Glutamatergic neuron (in vitro differentiated cells): ENCODE measurements around the gene PAN3. TPM values are rescaled to one million over a fixed set of nuclear protein-coding genes. Genes with fewer than 3 reads are reported as not detected.
A peak's percentile ranks its signal among the peaks of the same experiment; 100 is the strongest.

ENCODE experiments used
- DNase-seq: peaks from one replicate; pipeline ENCODE4 v3.0.0; 2022
- H3K27ac Mint-ChIP-seq: one replicate; pipeline ENCODE4 v1.8.0; 2020; ENCODE audit warnings: mild to moderate bottlenecking, mixed read lengths, inconsistent platforms; ENCODE audit not compliant: unreplicated experiment
- H3K27me3 Mint-ChIP-seq: one replicate; pipeline ENCODE4 v1.8.0; 2020; ENCODE audit warnings: mild to moderate bottlenecking, moderate library complexity, mixed read lengths, inconsistent platforms; ENCODE audit not compliant: unreplicated experiment
- H3K36me3 Mint-ChIP-seq: one replicate; pipeline ENCODE4 v1.8.0; 2020; ENCODE audit warnings: mild to moderate bottlenecking, mixed read lengths, inconsistent platforms; ENCODE audit not compliant: unreplicated experiment
- H3K4me1 Mint-ChIP-seq: one replicate; pipeline ENCODE4 v1.8.0; 2020; ENCODE audit warnings: mild to moderate bottlenecking, low read depth, mixed read lengths, inconsistent platforms; ENCODE audit not compliant: unreplicated experiment
- H3K4me3 Mint-ChIP-seq: one replicate; pipeline ENCODE4 v1.8.0; 2020; ENCODE audit warnings: mild to moderate bottlenecking, mixed read lengths, inconsistent platforms; ENCODE audit not compliant: unreplicated experiment
- H3K9me3 Mint-ChIP-seq: one replicate; pipeline ENCODE4 v1.8.0; 2020; ENCODE audit warnings: mild to moderate bottlenecking, moderate library complexity, mixed read lengths, inconsistent platforms; ENCODE audit not compliant: unreplicated experiment
- total RNA-seq: library from RNA; stranded (reverse); fragmentation: NEBNext Ultra II Directional; extraction: Animal tissue kit (Norgen Biotek cat#: 25700); gene quantifications from one replicate; pipeline ENCODE4 v1.2.1, GENCODE V29; 2021; ENCODE audit not compliant: unreplicated experiment
- TF ChIP-seq, protein P1 (sequence below): fragments of 200-600 bp; sonication (generic); IDR thresholded peaks from one replicate; pipeline ENCODE4 v1.5.0; 2021; ENCODE audit not compliant: partially characterized antibody, unreplicated experiment

The PAN3 gene
- total RNA-seq, 1 donor from 2014 or later = 27.4 TPM

DNA sequence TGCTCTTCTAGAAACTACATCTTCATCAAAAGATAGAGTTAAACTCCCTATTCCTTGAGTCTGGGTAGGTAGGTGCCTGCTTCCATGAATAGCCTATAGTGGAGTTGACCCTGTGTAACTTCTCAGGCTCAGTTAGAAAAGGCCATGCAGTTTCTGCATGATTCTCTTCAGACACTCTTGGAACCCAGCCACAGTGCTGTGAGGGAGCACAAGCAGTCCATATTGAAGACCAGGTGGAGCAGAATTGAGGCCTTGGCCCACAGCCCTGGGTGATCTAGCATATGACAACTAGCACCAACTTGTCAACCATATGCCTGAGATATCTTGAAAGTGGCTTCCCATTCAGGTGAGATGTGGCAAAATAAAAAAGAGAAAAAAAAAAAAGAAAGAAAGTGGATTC lies 10.3 kb upstream of the PAN3 start:
- DNase-seq = no peak
- Mint-ChIP-seq H3K36me3 (no peaks in the 10 kb centered on the region), H3K4me3 (no peak overlapping the region), H3K4me1 (no peaks in the 10 kb centered on the region), H3K27me3 (no peaks in the 10 kb centered on the region), H3K27ac (no peak overlapping the region), H3K9me3 (no peaks in the 10 kb centered on the region)
- TF ChIP-seq, protein P1, sequence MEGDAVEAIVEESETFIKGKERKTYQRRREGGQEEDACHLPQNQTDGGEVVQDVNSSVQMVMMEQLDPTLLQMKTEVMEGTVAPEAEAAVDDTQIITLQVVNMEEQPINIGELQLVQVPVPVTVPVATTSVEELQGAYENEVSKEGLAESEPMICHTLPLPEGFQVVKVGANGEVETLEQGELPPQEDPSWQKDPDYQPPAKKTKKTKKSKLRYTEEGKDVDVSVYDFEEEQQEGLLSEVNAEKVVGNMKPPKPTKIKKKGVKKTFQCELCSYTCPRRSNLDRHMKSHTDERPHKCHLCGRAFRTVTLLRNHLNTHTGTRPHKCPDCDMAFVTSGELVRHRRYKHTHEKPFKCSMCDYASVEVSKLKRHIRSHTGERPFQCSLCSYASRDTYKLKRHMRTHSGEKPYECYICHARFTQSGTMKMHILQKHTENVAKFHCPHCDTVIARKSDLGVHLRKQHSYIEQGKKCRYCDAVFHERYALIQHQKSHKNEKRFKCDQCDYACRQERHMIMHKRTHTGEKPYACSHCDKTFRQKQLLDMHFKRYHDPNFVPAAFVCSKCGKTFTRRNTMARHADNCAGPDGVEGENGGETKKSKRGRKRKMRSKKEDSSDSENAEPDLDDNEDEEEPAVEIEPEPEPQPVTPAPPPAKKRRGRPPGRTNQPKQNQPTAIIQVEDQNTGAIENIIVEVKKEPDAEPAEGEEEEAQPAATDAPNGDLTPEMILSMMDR = no peak

DNA sequence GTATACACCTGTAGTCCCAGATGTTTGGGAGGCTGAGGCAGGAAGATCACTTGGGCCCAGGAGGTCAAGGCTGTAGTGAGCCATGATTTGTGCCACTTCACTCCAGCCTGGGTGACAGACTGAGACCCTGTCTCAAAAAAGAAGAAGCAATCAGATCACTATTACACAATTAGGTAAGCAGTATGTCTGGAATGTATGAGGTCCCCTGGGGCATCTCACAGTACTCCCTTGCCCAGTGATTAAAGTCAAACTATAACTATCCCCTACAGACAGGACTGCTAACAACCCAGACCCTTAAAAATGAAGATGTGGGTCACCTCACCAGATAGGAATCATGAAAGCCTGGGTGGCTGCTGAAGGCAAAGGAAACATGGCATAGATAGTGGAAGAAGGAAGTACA lies 9.4 kb upstream of the PAN3 start:
- Mint-ChIP-seq H3K27me3 (no peaks in the 10 kb centered on the region), H3K4me1 (no peaks in the 10 kb centered on the region), H3K4me3 (no peak overlapping the region), H3K36me3 (no peaks in the 10 kb centered on the region), H3K9me3 (no peaks in the 10 kb centered on the region), H3K27ac (no peak overlapping the region)
- DNase-seq = no peak
- TF ChIP-seq, protein P1 = no peak

DNA sequence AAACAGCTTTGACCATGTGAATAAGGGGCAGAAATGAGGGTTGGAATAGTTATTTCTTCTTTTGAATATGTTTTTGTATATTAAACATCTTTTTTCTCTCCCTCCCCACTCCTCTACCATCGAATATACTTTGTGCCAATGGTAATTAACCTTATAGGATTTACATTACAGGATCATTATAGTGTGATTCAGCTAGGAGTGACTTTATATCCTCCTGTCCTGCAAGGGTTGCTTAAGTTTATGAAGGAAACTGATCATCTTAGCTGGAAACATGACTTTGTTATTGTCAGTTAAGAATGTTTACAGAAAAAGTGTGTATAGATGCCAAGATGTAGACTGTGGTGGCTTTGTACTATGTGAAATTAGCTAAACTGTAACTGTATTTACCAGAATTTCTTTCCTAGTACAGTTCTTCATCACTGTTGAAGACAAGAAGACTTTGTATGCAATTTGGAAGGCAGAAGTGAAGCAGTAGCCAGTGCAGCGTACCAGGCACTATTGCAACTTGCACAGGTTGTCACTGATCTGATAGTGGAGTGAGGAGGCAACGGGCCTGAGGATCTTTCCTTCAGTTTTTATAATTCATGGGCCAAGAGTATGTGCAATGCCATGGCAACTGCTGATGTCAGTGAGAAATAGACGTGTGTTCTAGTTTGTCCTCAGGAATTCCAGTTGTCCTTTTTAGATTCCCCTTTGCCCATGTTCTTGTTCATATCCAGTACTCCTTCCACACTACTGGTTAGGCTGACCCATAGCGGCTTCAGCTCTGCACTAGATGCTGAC lies 8.2 kb upstream of the PAN3 start:
- no peak overlapping the region for H3K27ac Mint-ChIP-seq
- H3K27me3 Mint-ChIP-seq = no peaks in the 10 kb centered on the region
- TF ChIP-seq, protein P1 = no peak
- DNase-seq = no peak
- H3K36me3 Mint-ChIP-seq = no peaks in the 10 kb centered on the region
- no peaks in the 10 kb centered on the region for H3K9me3 Mint-ChIP-seq
- H3K4me3 Mint-ChIP-seq = no peak overlapping the region
- H3K4me1 Mint-ChIP-seq = no peaks in the 10 kb centered on the region

DNA sequence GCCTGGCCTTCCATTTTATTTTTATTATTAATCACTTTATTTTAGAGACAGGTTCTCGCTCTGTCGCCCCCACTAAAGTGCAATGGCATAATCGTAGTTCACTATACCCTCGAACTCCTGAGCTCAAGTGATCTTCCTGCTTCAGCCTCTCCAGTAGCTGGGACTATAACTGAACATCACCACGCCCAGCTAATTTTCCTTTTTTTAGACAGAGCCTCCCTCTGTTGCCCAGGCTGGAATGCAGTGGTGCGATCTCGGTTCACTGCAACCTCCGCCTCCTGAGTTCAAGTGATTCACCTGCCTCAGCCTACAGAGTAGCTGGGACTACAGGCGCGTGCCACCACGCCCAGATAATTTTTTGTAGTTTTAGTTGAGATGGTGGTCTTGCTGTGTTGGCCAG lies 6.7 kb upstream of the PAN3 start:
- Mint-ChIP-seq H3K27ac (no peak overlapping the region), H3K4me1 (no peaks in the 10 kb centered on the region), H3K36me3 (no peaks in the 10 kb centered on the region), H3K27me3 (no peaks in the 10 kb centered on the region), H3K4me3 (no peak overlapping the region), H3K9me3 (no peaks in the 10 kb centered on the region)
- TF ChIP-seq, protein P1 = no peak
- DNase-seq = no peak

DNA sequence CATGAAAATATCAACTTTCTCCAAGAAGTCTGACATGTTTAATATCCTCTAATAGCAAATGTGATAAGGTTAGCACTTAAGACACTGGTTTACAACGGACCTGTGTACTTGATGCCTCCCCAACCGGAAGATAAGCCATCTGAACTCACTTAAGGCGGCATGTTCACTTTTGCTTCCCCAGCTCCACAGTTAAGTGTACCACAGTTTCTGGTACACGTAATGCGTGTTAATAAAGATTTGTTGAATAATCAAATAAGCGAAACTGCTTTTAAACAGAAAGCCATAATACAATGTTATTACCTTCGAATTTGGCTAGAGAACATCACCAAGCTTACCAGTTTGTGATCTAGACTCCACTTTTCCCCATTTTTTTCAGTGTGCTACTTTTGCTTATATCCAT lies 1.4 kb upstream of the PAN3 start:
- peaks cover 6% of the 10 kb centered on the region for H3K27me3 Mint-ChIP-seq

More for the DNA sequence above, 1.4 kb upstream of the PAN3 start:
- H3K4me1 Mint-ChIP-seq = peaks cover 13% of the 10 kb centered on the region
- H3K4me3 Mint-ChIP-seq = peak overlapping the region; percentile 100
- TF ChIP-seq, protein P1 = no peak
- peak overlapping the region; percentile 36 for H3K27ac Mint-ChIP-seq
- H3K9me3 Mint-ChIP-seq = peaks cover 6% of the 10 kb centered on the region
- no peak for DNase-seq
- no peaks in the 10 kb centered on the region for H3K36me3 Mint-ChIP-seq
